Middle frontal gyrus (tissue), 1 donor: ENCODE results near the gene PKD1.
A peak's percentile ranks its signal among the peaks of the same experiment; 100 is the strongest.

Source experiments
- DNase-seq: peaks from one replicate; pipeline ENCODE4 v3.0.0-alpha.2; 2015; ENCODE audit warnings: low spot score; ENCODE audit errors: extremely low spot score

Gene PKD1

DNA sequence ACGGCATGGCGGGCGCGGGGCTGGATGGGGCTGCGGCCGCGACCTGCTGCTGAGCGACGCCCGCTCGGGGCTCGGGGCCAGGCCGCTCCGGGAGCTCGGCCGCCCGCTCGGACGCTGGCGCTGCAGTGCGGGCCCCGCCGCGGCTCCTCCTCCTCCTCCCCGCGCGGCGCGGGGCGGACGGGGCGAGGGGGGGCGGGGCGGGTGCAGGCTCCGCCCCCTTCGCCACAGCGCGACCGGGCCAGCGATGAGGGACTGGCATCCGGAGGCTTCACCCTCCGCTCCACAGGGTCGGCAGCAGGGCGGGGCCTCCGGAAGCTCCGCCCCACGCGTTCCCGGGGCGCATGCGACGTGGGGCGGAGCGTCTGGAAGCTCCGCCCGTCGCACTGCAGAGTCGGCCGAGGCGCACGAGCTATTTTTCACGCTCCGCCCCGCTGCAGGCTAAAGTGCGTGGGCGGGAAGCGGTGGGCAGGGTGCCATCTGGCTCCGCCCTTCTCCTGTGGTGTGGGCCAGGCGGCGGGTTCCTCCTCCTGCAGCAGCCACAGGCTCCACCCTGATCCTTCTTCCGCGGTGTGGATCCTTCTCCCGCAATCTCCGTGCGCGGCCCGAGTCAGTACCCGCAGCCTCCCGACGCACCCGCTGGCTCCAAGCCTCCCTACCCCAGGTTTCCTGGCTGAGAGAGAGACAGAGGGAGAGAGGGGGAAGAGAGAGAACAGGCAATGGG, at the start of gene PKD1:
PKD1 (minus strand) TSS at position 129 of the 721 bp plus-strand sequence. CDS start 209 bp downstream, outside the sequence.
- DNase-seq = peak; percentile 73

DNA sequence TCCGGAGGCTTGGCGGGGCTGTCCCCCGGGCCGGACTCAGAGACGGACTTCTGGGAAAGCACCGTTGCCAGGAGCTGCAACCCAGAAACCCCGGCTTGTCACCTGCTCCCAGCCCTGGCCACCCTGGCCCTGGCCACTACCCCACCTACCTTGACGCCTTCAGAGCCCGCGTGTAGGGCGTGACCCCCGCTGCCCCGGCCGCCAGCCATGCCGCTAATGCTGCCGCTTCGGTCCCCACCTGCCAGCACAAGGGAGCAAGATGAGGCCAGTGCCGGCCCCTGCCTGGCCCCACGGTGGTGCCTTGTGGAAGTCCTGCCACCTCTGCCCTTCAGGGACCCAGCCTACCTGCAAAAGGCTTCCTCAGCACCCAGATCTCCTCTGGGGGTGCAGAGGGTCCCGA, 49.3 kb upstream of the PKD1 start:
- DNase-seq = no peak

DNA sequence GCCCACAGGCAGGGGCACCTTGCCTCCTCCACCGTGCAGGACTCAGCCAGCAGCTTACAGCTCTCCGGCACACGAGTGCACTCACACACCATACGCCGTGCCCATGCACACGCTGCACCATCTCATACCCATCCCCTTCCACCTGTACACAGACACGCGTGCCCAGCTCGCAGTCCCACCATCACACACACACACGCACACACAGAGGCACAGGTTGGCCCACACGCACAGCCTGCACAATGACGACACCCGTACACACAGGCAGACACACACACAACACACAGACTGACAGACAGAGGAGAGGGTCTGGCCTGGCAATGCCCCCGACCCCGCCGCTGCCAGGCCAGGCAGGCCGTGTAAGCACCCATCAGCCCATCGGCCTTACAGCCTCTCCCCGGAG, 48.6 kb upstream of the PKD1 start:
- no peak for DNase-seq

DNA sequence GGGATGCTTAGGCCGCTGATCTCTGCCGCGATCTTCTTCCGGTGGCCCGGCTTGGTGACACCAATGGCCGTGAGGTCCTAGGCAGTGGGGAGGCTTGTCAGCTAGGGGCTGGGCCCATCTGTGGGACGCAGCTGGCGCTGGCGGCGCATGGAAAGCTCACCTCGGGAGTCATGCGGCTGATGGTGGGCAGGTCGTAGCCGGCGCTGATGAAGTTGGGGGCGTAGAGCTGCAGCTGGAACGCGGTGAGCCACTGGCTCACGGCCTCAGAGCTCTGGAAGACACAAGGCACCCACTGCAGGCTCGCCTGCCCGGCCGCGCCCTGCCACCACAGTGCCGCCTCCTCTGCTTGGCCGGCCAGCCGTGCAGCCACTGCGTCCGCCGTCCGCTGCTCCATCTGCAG, 48.0 kb upstream of the PKD1 start:
- no peak for DNase-seq

DNA sequence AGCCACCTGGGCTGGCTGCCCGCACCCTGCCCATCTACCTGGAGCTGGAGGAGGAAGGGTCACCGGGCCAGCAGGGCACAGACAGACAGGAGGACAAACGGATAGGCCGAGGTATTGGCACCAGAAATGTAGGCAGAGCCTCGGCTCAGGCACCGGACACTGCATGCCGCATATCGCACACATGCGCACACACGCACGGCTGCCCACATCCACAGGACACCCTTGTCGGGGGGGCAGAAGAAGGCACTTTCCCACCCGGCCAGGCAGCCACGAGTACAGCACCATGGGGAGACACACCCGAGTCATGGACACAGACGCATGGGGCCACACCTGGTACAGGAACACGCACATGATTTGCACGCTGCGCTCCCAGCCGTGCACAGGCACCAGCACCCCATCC, 46.3 kb upstream of the PKD1 start:
- no peak for DNase-seq

DNA sequence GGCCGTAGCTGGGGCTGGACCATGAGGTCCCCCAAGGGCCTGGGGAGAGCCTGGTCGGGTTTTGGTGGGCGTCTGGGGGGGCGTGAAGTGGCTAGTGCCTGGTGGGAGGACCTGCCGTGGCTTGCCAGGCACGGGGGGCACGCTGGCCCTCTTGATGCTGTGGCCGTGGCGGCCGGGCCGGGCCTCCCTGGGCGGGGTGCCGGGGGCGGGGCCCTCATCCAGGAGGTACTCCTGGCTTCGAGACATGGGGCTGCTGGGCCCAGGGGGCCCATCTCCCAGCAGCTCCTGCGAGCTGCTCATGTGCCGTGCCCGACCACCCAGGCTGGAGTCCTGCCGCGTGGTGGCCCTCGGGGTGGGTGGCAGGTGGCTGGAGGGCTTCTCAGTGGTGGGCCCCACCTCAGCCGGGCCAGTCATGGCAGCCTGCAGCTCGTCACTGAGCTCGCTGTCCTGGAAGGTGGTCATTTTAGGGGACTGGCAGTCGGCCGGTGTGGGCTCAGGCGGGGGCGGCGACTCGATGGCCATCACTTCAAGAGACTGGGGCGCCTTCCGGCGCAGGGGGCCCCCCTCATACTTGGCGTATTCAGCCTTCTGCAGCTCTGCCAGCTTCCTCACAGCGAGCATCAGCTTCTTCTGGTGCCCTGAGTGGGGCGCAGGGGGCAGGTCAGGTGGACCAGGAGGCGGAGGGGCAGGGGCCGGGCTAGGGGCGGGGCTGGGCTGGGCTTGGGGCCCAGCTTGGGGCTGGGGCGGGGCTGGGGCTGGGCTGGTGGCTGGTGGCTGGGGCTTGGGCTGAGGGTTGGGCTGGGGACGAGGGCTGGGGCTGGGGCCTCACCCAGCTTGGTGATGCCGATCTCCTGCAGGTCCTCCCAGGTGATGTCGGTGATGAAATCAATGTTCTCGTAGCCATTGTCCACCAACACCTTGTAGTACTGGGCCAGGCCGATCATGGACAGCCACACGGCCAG, 45.5 kb upstream of the PKD1 start:
- no peak for DNase-seq

DNA sequence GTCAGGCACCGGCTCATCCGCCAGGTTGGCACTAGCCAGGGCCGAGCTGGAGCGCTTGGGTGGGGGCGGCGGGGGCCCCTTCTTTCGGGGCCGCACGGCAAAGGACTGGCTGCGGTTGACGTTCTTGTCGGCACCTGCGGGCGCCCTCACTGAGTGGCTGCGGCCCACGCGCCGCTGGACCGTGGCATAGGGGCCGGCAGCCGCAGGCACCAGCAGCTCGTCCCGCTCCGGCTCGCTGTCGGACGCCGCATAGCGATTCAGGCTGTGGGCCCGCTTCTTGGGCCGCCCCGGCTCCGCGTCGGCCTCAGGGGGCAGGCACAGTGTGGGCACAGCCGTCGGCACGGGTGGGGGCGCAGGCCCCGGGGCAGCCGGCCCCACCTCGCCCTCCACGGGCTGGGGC, 44.8 kb upstream of the PKD1 start:
- no peak for DNase-seq

DNA sequence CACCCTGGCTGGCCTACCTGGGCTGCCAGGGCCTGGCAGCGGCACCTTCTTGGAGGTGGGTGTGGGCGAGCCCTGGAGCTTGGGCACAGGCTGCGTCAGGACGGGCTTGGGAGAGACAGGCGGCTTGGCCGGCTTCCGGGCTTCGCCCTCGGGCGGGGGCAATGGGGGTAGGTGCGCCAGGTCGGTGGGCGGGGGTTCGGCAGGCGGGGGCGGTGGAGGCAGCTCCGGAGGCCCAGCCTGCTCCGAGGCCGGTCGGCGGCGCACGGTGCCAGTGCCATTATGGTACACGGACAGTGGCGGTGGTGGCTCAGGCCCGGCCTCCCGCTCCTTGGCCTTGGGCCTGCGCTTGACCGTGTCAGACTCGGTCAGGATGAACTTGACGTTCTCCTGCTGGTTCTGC, 43.9 kb upstream of the PKD1 start:
- DNase-seq = no peak

DNA sequence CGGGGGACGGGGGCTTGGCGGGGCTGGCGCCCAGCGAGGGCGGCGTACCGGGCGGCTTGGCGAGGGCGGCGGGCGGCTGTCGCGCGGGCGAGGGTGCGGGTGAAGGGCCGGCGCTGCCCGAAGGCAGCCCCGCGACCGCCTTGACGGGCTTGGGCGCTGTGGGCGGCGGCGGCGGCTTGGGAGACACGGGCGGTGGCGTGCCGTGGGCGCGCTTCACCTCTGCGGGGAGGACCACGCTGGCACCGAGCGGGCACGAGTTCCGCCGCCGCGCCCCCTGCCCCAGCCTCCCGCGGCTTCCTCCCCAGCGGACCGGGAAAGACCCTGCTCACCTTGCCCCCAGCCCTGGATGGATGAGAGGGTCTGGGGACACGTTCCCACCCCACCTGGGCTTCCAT, 43.4 kb upstream of the PKD1 start:
- no peak for DNase-seq

DNA sequence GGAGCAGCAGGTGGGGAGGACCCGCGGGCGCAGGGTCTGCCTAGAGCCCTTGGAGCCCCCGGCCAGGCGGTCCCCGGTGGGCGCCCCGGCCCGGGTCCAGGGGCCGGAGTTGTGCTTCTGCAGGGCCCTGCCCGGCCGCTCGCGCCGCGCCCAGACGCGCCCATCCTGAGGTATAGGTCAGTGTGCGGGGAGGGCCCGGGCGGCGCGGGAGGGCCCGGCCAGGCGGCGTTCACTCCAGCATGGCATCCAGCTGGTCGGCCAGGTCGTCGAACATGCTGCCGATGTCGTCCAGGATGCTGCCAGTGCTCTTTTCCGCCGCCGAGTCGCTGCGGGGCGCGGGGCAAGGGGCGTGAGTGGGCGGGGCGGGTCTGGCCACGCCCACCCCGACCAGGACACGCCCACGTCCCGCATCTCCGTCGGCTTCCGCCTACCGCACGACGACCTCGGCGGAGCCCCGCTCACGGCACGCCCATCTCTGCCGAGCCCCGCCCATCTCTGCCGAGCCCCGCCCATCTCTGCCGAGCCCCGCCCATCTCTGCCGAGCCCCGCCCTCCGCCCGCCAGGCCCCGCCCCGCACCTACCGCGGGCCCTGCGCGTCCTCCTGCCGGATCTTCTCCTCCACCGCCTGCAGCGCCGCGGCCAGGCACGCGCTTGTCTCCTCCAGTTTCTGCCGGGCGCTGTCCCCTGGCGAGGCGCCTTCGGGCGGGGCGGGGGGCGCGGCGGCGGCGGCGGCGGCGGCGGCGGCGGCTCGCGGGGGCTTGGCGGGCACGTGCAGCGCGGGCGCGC, 42.8 kb upstream of the PKD1 start:
- DNase-seq = no peak

DNA sequence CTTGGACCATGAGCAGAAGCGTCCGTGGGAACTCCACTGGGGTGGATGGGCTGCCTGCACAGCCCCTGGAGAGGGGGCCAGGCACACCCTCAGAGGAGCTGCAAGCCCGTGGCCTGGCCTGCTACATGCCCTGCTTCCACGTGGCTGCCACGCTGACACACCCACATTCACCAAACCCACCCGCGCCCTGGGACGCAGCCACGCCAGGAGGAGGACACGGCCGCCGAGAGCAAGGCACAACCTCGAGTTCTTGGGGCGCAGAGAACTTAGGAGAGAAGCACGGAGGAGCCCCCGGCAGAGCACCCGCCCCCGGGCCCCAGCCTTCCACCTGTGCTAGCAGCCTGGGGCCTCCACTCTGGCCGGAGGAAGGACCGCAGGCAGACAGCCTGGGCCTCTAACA, 41.9 kb upstream of the PKD1 start:
- no peak for DNase-seq

DNA sequence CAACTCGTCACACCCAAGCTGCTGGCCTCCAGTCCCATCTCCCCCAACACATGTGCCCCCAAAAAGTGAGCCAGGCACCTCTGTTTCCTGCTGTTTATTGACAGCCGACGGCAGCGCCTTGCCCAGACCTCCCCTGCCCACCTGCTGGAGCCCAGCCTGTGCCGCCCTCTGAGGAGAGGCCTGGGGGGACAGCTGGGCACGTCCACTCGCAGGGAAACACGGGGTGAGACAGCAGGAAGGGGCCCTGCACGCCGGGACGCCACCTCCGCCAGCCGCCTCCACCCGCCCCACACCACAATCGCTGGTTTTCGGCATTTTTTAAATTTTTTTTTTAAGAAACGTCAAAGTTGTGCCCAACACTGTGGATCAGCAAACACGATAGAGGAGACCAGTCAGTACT, 41.4 kb upstream of the PKD1 start:
- DNase-seq = no peak

DNA sequence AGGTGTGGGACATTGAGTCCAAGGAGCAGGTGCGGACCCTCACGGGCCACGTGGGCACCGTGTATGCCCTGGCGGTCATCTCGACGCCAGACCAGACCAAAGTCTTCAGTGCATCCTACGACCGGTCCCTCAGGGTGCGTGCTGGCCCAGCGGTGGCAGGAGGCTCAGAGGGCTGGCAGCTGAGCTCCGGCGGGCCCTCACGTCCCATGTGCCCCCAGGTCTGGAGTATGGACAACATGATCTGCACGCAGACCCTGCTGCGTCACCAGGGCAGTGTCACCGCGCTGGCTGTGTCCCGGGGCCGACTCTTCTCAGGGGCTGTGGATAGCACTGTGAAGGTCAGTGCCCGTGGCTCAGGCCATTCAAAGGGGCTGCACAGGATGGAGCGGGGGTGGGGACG, 40.3 kb upstream of the PKD1 start:
- DNase-seq = no peak

DNA sequence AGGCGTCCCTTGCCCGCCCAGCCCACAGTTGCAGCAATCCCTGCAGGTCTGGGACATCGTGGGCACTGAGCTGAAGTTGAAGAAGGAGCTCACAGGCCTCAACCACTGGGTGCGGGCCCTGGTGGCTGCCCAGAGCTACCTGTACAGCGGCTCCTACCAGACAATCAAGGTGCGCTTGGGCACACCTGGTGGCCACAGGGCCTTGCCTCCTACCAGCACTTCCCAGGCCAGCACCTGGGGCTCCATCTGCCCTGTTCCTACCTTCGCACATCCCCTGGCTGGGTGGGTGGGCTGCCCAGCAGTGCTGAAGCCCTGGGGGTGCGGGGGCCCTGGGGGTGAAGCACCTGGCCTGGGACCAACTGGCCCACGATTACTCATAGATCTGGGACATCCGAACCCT, 39.8 kb upstream of the PKD1 start:
- no peak for DNase-seq

DNA sequence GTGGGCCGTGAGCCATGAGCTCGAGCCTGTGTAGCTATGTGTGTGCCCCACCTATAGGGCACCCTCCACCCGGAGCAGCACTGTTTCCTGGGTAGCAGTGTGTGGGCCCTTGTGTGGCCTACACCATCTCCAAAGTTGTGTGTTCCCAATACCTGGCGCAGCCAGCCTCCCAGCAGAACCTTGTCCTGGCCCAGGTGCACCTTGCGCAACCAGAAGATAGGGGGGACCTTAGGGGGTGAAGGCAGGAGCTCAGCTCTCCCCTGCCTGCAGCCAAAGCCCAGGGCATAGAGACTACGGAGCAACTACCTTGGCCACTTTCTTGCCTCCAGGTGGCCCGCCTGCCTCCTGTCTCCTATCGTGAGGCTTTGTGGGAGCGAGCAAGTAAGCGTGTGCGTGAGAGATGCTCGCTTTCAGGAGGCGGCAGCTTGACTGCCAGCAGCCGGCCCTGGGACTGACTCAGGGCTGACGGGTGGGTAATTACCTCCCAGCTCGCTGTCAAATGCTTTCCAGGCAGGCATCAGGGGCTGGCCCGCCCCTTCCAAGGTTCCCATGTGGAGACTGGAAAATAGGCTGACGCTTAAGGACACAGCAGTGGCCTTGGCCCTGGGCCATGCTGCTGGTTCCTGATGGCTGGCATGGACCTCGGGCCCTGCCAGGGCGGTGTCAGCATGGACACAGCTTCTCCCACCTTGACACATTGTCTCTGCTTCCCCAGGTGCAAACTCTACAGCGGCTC, 38.9 kb upstream of the PKD1 start:
- no peak for DNase-seq

DNA sequence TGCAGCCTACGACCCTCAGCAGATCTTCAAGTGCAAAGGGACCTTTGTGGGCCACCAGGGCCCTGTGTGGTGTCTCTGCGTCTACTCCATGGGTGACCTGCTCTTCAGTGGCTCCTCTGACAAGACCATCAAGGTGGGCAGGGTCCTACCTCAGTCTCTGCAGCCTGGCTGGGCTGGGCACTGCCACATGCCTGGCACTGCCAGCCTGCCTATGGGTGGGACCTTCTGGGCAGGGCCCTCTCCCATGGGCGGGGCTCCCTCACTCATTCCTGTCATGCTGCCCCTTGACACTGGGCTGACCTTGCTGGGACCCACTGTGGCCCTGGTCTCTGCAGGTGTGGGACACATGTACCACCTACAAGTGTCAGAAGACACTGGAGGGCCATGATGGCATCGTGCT, 38.2 kb upstream of the PKD1 start:
- DNase-seq = no peak

DNA sequence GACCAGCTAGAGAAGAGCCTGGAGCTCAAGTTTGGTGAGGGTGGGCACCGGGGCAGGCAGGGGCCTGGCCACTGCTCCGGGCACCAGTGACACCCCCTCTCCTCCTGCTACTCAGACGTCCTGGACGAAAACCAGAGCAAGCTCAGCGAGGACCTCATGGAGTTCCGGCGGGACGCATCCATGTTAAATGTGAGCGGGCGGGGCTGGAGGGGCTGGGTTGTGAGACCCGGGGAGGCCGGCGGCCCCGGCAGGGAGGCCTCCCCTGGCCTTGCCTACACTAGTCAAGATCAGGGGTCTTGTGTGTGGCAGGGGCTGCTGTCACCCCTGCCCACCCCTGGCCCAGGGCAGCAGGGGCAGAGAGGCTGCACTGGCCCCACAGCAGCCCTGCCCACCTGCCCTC, 37.7 kb upstream of the PKD1 start:
- no peak for DNase-seq

DNA sequence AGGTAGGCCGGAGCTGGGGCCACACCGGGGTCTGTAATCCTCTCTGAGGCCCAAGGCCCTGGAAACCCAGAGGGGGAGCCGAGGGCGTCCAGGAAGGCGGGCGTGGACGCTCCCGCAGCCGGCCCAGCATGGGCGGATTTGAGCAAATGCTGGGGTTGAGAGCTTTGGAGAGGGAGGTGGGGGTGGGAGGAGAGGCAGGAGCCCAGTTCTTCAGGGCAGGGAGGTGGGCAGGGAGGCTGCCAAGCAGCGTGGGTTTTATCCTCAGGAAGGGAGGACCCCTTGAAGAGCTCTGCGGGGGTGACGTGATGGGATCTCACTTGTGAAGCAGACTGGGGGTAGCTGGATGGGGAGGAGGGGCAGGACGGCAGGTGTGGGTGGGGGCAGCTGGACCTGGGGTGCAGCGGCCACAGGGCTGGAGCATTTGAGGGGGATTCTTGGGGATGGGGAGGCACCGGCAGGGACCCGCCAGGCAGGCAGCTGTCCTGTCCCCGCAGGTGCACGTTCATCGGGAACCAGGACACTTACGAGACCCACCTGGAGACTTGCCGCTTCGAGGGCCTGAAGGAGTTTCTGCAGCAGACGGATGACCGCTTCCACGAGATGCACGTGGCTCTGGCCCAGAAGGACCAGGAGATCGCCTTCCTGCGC, 37.1 kb upstream of the PKD1 start:
- no peak for DNase-seq

DNA sequence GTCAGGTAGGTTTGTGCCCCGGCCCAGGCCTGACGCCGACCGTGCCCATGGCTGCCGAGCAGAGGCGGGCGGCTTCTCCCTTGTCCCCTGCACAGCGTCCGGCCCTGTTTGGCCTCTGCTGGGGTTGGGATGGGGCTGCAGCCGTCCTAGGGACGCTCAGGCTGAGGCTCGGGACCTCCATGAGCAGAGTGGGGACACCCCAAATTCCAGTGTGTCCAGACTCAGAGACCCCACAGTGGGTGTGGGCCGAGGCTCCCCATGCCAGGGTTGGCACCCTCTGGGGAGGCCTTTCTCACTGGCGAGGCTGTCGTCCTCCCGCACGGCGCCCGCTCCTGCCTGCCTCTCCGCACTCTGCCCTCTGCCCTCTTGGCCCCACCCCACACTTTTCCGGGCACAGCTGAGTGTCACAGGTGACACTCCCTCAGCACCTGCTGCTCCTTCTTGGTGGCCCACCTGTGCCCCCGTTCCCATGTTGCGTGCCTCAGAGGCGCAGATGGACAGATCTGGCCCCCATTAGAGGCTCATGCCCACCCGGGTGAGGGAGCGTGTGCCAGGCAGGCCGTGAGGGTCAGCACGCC, 36.0 kb upstream of the PKD1 start:
- DNase-seq = no peak
